HG03469 (cell line): Measurements from ENCODE around the gene CACNA2D2.

Experiments used
- ATAC-seq: cut with Tn5 transposase; IDR thresholded peaks from one replicate; pipeline ENCODE4 v1.9.1; 2021; ENCODE audit warnings: mild to moderate bottlenecking, moderate library complexity, moderate number of reproducible peaks; ENCODE audit not compliant: unreplicated experiment

The CACNA2D2 gene

DNA sequence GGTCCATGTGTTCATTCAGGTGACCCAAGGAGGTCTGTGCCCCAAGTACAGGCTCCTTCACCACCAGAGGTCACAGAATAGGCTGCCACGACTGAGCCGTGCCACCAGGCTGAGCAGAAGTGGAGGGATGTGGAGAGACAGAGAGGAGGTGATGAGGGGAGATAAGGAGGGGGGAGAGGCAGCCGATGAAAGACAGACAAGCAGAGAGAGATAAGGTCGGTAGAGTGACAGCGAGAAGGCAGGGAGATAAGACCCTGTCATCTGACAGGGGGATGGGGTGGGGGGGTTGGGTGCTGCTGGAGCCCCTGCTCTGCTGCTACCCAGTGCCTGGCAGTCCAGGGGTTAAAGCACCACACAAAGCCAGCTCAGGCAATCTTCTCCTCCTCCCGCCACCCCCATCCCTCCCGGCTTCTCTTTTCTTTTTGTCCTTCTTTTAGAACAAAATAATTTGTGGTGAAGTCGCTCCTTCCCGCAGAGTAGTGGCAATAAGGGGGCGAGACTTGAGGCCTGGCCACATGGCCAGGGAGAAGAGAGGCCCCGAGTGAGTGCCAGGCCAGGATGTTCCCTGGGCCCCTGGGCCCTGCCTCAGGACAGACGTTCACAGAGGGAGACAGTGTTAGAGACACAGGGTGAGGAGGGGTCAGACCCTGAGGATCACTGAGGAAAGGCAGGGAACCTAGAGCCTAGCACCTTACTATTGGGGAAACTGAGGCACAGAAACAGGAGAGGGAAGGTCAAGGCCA, 67.9 kb downstream of the CACNA2D2 start:
- ATAC-seq: no peak

DNA sequence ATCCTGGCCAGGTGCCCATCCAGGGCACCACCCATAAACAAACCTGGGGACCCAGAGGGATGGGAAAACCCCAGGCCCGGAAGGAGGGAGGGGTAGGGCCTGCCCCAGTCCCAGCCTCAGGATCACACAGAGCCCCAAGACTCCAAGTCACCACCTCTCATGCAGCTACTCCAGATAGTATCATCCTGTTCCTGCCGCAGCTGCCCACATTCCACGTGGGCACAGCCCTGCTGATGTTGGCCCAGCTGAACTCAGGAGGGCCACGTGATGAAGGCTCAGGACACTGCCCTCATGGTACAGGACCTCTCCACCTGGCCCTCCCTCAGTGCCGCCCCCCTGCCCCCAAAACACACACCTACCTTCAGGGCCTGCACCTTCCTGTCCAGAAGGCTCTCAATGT, 69.5 kb downstream of the CACNA2D2 start:
- ATAC-seq: no peak

DNA sequence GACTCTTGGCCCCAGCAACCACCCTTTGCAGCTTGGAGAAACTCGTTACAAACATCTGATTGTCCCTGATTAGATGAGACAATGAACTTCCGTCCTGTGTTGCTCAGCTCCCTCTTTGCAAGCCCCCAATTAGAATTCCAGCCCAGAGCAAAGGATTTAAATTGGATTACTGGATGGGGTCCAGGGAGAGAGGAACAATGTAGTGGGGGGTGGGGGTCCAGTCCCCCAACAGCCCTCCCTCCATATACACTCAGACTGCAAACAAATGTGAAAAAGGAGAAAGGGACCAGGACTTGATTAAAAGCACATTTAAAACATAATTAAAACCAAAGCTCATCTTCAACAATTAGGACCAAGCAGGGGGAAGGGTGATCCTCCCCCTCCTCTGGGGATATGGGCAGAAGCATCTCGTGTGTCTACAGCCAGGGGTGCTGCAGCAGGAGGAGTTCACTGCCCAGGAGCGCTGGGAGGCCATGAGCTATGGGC, 72.4 kb downstream of the CACNA2D2 start:
- ATAC-seq: no peak

DNA sequence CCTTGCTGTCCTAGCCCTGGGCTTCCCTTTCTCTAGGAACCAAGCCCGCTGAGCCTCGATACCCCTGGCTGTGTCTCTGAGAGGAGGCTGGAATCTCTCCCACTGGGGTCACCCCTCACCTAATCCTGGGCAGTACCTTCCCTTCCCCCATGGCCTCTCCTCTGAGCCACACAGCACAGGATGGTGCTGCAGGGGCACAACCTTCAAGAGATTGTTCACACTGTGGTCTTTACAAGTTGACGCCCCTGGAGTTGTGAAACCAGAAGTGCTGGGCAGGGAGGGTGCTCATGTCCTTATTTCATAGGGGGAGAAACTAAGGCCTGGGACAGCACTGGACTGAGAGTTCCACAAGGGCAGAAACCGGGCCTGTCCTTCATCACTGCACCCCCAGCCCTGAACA, 73.2 kb downstream of the CACNA2D2 start:
- ATAC-seq: no peak

DNA sequence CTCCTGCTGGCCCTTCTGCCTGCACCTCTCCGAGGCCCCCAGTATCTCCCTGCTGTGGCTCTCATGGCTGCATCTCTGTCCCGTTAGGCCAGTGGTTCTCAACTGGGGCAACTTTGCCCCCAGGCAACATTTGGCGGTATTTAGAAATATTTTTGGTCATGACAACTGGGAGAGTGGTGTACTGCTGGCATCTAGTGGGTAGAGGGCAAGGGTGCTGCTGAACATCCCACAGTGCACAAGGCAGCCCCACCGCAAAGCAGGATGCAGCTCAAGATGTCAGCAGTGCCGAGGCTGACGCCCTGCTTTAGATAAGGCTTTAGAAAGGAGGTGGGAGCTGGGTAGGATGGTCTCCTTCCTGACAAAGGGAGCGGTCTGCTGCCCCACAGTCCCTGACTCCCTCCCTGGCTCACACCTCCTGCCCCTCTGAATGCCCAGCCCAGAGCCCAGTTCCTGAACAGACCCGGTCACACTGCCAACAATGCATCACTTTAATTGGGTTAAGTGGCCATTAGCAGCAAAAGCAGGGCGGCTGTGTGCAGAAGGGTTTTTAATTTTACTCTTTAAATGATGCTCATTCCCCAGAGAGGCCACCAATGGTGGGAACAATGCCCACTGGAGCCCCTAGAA, 75.3 kb downstream of the CACNA2D2 start:
- no peak for ATAC-seq

DNA sequence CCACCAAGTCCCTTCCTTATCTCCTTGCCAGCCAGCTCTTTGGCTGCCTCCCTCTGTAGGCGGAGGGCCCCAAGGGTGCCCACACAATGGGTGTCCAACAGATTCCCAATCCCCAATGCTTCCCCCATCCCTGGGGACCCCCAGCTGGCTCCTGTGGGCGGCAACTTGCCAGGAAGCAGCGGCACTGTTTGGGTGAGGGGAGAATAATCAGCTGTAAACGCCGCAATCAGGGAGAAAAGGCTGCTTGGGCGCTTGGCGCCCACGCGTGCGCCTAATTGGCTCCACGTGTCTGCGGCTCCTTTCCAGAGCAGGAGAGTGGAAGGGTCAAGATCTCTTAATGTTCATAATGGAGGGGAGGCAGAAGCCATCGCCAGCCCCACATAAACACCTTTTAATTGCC, 76.2 kb downstream of the CACNA2D2 start:
- no peak for ATAC-seq

DNA sequence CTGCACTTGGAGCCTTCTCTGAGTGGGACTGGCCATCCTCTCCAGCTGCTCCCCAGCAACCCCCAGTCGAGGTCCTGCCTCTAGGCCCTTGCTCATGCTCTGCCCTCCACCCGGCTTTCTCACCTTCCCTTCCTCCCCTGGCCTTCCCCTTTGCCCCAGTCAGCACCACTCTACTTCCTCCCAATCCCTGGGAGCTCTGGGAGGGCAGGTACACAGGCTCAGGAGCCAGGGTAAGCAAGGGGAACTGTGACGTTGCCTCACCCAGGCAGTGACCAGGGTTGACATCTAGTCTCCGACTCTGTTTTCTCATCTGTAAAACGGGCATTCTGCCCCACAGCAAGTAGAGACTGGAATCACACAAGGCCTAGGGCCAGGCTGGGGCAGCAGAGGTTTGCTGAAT, 77.5 kb downstream of the CACNA2D2 start:
- no peak for ATAC-seq

DNA sequence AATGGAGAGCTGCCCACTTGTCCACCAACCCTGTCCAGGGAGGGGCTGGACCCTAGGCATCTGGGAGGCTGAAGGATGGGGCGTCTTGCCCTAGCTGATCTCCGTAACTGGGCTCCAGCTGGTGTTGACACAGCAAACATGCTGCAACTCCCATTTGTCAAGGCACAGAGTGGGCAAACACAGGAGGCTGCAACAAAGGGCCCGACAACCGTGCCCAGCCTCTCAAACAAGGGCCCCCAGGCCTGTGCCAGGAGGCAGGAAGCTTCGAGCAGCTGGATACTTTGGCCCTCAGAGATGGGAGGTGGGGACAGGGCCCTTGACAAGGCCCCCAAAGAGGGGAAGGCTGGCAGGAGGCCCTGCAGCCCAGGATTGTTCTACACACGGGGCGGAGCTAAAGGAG, 79.9 kb downstream of the CACNA2D2 start:
- no peak for ATAC-seq

DNA sequence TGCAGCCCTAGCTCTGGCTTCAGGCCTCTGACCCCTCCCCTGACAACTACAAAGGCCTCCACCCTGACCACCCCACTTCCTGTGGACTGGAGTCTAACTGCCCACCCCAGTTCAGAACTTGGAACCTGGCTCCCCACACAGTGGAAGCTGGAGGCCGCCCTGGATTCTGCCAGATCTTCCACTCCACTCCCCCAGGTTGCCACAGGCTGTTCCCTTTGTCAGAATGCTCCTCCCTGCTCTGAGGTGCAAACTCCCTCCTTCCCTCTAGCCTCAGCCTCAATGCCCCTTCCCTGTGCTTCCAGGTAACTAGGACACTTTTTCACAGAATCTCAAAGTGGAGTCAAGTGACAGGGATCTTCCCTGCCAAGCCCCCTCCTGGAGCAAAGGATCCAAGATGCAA, 81.3 kb downstream of the CACNA2D2 start:
- ATAC-seq: no peak

DNA sequence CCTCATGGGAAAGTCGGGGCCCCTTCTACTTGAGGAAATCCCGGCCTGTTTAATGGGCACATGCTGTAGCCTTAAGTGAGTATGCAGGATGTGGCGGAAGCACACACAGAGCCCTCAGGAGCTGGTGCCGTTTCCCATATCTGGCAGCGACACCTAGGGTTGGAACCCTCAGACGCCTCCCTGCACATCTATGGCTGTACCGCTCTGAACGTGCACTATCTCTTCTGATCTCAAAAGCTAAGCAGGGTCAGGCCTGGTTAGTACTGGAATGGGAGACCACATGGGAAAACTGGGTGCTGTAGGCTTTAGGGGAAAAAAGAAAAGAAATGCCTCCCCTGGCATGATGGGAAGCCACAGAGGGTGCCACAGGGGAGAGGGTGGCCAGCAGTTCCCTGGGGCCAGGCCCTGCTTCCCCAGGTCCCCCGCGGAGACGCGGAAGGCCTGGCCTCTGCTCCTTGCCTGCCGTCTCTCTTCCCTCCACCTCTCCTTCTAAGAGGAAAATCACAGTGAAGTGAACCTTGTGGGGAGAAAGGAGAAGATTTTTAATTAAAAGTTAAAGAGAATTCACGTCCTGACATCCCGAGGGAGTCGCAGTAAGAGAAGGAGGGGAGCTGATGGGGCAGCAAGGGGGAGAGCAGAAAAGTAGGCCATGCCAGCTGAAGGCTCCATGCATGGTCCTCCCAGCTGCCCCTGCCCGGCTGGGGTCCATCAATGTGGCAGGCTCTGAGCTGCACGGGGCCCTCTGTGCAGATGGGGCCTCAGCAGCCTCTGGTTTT, 83.7 kb downstream of the CACNA2D2 start:
- ATAC-seq: no peak

DNA sequence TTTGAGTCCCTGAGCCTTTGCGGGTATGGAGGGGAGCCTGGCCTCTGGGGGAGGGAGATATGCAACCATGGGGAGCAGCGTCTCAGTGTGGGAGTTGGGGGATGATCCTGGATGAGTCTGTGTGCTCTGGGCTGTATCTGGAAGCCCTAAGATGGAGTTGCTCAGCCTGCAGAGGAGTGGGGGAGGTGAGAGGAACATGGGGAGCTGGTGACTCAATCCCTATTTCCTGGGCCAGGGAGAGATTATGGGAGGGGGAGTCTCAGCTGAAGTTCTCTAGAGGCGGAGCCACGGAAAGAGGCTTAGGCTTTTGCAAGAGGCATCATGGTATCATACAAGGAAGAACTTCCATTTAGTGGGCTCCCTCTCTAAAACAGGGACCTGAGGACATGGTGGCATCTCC, 84.6 kb downstream of the CACNA2D2 start:
- no peak for ATAC-seq

DNA sequence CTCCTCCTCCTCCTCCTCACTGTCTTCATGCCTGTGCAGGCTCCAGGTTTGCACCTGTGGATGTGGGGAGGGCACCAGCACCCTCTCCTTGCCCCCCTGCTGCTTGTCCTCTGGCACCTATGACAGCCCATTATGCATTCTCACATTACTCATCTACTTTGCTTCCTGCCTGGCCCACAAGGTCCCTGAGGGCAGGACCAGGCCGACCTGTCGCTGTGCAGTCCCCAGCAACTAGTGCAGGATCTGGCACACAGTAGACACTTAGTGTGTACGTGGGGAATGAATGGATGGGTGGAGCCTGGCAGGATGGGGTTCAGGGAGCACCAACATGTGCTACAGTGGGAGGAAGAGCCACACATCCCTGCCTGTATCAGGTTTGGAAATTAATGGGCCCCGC, 85.8 kb downstream of the CACNA2D2 start:
- ATAC-seq: no peak

DNA sequence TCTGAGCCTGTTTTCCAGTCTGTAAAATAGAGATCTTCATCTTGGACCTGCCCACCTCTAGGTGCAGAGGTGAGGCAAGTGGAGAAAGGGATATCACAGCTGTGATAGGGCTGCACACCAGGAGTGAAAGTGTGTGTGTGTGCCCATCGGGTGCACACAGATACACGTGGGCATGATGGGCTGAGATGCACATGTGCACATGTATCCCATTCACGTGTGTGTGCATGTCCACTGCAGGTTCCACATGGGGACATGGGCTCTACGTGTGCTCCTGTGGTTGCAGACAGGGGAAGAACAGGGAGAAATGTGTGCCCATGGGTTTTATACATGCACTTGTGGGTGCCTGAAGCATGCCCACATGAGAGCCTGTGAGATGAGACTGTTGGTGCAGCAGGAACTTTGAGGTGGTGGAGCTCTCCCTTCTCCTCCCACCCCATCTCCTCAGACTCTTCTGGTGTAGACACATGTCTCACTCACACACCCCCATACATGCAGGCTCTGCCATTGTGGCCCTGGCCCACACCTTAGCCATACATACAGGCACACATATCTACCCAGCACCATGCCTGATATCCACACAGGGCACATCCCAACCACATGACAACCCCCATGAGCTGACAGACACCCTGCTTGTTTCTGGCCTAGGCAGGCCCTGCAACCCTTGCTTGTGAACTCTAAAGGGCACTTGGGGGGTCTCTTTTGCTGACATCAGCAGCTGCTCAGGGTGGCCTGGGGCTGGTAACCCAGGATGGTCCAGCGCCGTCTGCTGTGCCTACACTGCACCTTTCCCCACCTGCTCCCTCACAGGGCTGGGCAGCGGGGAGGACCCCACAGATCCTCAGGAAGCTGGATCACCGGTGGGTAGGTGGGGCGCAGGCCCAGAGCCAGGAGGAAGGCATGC, 86.4 kb downstream of the CACNA2D2 start:
- ATAC-seq: no peak

DNA sequence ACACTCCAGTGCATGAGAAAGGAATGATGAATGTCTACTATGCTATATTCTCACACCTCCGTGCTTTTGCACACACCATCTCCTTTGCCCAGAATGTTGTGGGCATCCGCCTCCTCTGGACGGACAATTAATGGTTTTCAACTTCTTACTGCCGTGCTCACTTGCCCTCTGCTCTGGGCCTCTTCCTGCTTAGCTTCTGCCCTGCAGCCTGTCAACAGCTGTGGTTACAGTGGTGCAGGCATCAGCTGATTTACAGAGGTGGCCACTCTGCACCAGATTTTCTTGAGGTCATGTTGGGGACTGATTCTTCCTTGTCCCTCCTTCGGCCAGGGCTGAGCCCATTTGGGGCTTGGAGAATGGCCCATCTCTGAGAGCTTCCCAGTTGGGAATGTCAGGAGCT, 87.6 kb downstream of the CACNA2D2 start:
- no peak for ATAC-seq

DNA sequence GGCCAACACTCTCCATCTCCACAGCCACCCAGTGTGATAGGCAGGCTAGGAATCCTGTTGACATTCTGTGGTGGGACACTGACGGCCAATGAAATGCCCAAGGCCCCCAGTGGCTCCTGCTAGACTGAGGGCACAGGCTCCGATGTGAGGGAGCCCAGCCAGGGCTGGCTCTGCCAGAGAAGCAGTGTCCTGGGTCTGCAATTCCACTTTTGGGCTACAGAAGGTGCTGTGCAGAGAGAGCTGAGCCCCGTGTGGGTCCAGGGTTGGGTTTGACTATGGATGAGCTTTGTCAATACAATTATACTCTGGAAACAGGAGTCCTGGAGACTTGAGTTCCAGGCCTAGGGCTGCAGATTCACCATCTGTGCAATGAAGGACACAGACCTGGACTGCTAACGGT, 88.4 kb downstream of the CACNA2D2 start:
- ATAC-seq: no peak

DNA sequence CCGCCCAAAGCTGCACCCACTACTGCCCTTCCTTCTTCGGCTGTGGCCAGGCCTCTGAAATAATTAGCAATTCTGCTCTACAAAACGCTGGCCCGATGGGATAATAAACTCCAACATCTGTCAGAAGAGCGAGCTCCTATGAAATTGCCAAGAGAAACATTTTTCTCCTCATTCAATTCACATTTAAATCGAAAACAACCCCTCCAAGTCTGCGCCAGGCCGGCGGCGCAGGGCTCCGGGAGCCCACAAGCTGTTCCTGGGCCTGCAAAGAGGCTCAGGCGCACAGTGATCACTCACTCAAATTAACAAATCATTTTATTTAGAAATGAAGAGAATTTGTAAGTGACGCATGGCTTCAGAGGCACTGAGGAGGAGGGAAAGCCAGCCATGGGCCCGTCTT, 88.8 kb downstream of the CACNA2D2 start:
- ATAC-seq: no peak

DNA sequence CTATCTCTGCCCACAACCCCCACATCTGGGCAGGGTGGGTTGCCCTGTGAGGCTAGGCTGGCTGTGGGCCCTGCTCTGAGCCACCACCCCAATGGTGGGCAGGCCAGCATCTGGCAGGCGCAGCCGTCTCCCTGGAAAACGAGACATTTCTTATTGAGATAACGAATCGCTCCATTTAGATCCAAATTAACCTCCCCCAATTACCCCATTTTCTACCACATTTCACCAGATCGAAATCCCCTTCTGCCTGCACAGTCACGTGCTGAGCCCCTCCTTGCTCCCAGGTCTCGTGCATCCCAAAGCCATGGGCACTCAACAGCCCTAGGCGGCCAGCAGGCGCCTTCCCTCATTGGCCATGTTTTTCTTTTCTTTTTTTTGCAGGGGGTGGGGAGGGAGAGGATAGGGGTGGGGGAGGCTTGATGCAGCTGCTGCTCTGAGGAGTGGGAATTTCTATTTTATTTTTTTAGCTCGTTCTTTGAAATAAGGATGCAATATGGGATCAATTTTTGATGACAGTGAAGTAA, 91.1 kb downstream of the CACNA2D2 start:
- no peak for ATAC-seq

DNA sequence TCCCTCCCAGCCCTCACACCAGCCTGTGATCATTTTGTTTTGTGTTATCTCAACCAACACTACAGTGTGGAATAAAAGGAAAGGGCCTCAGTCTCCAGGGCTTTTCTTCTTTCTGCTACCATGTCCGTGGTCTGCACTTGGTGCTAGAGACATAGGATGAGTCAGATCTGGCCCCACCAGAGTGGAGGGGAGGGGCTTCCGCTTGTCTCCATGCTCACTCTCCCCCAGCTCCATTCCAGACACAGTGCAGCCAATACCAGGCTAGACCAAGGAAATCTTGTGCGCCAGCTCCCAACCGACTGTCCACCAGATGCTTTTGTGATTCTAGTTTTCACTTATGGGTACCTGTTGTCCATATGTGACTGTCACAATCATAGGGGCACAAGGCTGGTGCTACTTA, 92.2 kb downstream of the CACNA2D2 start:
- ATAC-seq: no peak

DNA sequence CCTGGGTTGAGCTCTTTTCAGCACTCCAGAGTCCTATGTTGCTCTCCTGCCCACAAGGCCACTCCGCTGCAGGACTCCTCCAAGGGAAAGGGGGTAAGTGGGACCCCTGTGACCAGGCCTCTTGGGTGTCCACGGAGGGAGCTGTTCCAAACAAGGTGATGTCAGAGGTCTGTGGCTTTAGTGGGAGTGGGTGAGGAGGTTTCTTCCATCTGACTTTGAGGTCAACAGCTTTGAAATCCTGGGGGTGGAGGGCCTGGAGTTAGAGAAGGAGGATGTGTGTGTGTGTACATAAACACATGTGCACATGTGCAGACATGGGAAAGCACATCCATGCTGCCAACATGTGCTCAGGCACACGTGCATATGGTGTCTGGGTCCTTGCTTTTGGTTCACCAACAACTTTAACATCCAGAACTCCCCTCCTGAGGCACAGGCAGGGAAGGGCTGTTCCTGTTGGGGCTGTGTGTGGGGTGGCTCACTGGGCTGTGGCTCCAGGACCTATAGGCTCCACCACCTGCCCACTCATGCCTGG, 92.8 kb downstream of the CACNA2D2 start:
- no peak for ATAC-seq

DNA sequence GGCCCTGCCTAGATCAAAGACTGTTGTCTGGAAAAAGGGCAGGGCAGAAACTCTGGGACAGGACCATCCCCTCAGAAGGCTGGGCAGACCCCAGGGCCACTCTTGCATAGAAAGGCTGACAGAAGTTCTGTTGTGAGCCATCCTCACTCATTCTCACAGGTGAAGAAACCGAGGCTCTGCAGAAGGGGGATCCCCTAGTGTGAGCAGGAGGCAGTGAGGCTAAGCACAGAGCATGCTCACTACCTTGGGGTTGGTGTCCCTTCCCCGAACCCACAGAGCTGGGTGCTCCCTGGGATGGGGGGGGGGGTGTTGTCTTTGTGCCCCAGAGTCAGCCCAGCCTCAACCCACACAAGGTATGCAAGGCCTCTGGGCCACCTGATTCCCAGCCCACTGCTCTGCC, 93.2 kb downstream of the CACNA2D2 start:
- no peak for ATAC-seq
